Fibroblast of skin of scalp (primary cell): ENCODE results near the gene MINDY4.
"Not testable (repeated sequence)": the region's sequence is repeated elsewhere in the genome, so short reads cannot be mapped to it uniquely, and the experiment has no call there.

Experiments
- DNase-seq: peaks from one replicate; pipeline ENCODE4 v3.0.0-alpha.2; 2013

MINDY4 gene

GRCh38 chr7:30805081-30805691 lies 34.0 kb downstream of the MINDY4 start:
- DNase-seq: no peak

- no peak for DNase-seq
Observed at GRCh38 chr7:30805931-30806330, 34.7 kb downstream of the MINDY4 start.

GRCh38 chr7:30807477-30807876 lies 36.3 kb downstream of the MINDY4 start:
- not testable (repeated sequence) for DNase-seq

DNA sequence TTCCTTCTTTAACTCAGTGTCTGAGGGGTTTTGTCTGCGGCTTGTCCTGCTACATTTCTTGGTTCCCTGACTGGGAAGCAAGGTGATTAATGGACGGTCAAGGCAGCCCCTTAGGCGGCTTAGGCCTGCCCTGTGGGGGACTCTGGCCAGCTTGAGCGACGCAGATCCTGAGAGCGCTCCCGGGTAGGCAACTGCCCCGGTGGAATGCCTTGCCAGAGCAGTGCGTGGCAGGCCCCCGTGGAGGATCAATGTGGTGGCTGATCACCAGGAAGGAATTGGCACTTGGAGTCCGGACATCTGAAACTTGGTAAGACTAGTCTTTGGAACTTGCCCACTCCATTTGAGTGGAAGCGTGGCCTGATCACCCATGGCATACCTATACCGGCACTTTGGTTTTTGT lies 36.7 kb downstream of the MINDY4 start:
- not testable (repeated sequence) for DNase-seq

DNA sequence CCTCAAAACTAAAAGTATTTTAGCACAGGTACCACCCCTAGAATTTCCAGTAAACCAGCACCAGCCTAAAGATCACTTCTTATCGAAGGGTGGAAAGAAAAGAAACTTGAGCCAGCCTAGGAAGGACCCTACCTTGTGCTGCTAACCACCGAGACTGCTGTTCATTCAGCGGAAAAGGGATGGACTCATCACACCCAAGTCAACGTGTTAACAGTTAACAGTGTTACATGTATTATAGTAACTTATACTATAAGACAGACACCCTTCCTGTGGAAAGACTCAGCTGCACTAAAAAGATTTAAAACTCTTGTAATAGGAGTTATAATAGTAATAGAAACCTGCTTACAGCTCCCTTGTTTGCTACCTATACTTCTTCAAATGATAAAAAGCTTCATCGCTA lies 39.8 kb downstream of the MINDY4 start:
- no peak for DNase-seq

- DNase-seq: no peak
Observed at GRCh38 chr7:30812676-30813075, 41.5 kb downstream of the MINDY4 start.

DNA sequence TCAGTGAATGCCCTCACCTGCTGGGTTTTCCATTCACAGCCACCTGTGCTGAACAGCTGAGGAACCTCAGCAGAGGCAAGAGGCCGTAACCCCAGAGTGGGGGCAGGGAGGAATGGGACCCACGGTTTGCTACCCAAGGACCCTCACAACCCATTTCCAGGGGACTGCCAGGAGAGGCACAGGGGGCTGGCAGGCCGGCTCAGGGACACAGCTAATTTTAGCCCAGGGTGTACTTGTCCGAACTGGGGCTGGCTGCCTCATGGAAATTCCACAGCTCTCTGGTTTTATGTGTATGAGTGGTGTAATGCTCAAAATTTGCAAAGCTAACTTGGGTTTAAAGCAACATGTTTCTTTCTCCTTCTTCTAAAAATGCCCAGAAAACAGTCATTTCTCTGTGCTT lies 42.2 kb downstream of the MINDY4 start:
- DNase-seq: no peak

GRCh38 chr7:30814700-30815387 lies 43.6 kb downstream of the MINDY4 start:
- DNase-seq: no peak

DNA sequence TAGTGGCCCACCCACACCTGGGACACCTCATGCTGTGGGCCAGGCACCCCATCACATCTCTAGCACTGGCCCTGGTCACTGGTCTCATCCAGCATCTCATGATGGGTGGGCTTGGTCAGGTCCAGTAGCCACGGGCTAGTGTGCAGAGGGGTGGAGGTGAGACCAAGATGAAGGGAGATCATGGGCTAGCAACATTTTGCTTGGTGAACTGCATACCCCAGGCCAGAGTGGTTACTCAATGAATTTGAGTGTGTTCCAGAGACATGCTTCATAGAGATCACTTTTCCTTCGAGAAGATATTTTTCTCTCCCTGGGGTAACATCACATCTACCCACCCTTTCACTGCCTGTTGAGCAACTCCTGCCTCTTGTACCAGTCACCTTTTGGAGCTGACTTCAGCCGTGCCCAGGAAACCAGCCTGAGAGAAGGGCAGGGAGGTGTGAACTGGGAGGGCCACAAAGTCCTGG lies 44.2 kb downstream of the MINDY4 start:
- no peak for DNase-seq

DNA sequence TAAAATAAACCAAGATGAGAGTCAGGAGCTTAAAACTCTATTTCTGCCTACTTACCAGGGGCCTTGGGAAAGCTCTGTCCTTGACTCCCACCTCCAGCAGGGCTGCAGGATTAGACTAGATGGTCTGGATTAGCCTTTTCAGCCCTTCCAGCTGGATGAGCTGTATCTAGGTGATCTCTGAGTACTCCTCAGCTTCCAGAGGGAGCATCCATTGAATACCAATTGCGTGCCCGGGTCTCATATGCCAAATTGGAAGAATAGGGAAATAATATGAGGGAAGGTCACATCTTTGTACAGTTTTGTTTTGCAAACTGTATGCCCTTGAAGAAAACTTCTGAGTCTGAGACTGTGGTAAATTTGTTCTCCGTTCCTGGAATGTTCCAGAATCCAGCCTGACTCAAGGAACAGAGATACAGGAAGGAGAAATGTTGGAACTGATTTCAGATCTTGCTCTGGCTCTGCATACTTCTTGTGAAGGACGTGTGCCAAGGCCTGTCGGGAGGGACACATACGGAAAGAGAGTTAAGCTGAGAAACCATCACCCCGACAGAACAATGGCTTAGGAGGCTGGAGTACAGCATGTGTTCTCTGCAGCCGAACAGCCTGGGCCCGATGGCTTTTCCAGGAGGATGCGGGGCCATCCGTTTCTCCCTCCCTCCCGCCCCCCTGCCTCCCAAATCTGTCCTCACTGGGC lies 44.9 kb downstream of the MINDY4 start:
- no peak for DNase-seq

- DNase-seq: no peak
Observed at GRCh38 chr7:30816645-30817370, 45.6 kb downstream of the MINDY4 start.

DNA sequence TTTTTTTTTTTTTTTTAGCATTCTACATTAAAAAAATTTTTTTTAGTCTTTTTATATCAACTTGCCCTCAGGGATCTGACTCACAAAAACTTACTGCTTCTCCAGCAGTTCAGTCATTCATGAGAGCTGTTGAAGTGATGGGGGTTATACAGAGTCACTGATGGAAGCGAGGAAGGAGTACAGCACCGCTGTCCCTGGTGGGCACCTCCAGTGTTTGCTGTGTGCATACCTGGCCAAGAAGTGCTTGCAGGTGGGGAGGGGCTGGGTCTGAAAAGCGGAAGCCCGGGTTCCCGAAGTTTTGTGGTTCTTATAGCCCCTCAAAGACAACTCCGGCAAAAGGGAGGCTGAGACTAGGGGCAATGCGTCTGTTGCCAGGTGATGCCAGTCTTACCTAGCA lies 46.2 kb downstream of the MINDY4 start:
- DNase-seq: peak; percentile 23

- DNase-seq: no peak
Observed at GRCh38 chr7:30824821-30825720, 53.9 kb downstream of the MINDY4 start.

DNA sequence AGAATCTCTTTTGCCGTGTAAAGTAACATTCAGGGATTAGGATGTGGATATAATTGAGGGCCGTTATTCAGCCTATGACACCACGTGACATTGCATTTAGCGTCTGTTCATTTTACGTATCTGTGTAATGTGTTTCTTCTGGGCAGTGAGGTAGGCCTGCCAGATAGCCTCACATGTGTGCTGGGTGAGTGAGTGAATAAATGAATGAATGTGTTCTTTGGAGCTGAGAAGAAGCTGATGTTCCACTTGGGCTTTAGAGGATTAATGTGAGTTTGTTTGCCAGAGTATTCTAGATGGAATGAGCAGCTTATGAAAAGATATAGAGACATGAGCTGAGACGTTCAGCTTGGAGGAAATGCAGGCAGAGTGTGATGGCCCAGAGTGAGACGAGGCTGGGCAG lies 55.0 kb downstream of the MINDY4 start:
- no peak for DNase-seq

GRCh38 chr7:30828591-30828990 lies 57.4 kb downstream of the MINDY4 start:
- no peak for DNase-seq

GRCh38 chr7:30829471-30829870 lies 58.3 kb downstream of the MINDY4 start:
- no peak for DNase-seq

DNA sequence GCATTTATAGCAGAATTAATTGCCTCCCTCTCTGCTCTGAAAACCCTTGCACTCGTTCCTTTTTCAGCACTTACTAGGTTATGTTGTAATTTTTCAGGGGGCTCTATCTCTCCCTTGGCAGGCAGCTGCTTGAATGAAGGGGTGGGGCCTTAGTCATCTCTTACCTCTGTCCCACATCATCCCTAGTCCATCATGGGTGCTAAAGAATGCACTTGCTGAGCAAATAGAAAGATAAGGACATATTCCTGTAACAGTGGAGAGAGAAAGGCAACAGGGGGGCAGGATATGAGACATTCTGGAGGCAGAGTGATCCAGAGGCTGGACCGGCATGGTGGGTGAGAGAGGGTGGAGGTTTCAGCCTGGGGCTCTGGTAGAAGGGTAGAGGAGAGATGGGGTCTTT lies 60.0 kb downstream of the MINDY4 start:
- DNase-seq: no peak

- DNase-seq: no peak
Observed at GRCh38 chr7:30831936-30832335, 60.7 kb downstream of the MINDY4 start.

DNA sequence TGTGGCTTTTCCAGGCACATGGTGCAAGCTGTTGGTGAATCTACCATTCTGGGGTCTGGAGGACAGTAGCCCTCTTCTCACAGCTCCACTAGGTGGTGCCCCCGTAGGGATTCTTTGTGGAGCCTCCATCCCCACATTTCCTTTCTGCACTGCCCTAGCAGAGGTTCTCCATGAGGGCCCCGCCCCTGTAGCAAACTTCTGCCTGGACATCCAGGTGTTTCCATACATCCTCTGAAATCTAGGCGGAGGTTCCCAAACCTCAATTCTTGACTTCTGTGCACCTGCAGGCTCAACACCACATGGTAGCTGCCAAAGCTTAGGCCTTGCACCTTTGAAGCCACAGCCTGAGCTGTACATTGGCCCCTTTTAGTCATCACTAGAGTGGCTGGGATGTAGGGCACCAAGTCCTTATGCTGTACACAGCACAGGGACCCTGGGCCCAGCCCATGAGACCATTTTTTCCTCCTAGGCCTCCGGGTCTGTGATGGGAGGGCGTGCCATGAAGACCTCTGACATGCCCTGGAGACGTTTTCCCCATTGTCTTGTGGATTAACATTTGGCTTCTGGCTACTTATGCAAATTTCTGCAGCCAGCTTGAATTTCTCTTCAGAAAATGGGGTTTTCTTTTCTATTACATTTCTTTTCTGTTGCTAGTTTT lies 62.9 kb downstream of the MINDY4 start:
- not testable (repeated sequence) for DNase-seq

- DNase-seq: no peak
Observed at GRCh38 chr7:30835396-30835915, 64.2 kb downstream of the MINDY4 start.

DNA sequence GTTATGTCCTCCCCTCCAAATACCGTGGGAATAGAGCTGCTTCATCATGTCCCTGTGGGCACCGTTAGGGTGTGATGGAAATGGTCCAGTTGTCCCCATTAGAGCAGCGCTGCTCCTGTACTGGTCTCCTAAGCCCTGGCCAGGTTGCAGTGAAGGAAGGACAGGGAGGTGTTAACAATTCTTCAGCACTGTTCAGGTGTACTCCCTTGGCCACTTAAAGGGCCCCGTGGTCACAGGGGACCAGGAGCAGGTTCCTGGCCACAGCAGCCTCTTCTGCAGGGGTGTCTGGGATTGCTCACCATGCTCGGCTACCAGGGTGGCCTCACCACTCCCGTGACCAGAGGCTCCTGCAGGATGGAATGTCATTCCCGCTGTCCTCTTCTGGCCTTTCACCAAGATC lies 65.8 kb downstream of the MINDY4 start:
- DNase-seq: no peak
